Lower lobe of right lung (tissue), 2 donors: Measurements from ENCODE around the gene VILL. TPM values are rescaled to one million over a fixed set of nuclear protein-coding genes. Genes with fewer than 3 reads are reported as not detected.

Experiments
- ATAC-seq, 2 donors: fragments of 200-7000 bp; cut with Tn5 transposase; one replicate each; pipeline ENCODE4 v1.9.1; 2020 to 2022; ENCODE audit warnings: mild to moderate bottlenecking in 2 of 2, moderate library complexity in 2 of 2
- DNase-seq: peaks from one replicate; pipeline ENCODE4 v3.0.0-alpha.2; 2020
- H3K27ac ChIP-seq: fragments of 200-600 bp; one replicate; pipeline ENCODE4 v1.8.0; 2022
- H3K27me3 ChIP-seq: fragments of 200-600 bp; one replicate; pipeline ENCODE4 v1.8.0; 2022; ENCODE audit warnings: low read depth
- H3K36me3 ChIP-seq: fragments of 200-600 bp; one replicate; pipeline ENCODE4 v1.8.0; 2022; ENCODE audit warnings: mild to moderate bottlenecking
- H3K4me1 ChIP-seq: fragments of 200-600 bp; one replicate; pipeline ENCODE4 v1.8.0; 2022
- H3K4me3 ChIP-seq: fragments of 200-600 bp; one replicate; pipeline ENCODE4 v1.8.0; 2022; ENCODE audit warnings: mild to moderate bottlenecking
- H3K9me3 ChIP-seq: fragments of 200-600 bp; one replicate; pipeline ENCODE4 v1.8.0; 2022
- intact Hi-C: fragments of 100-400 bp; cut with DNase I; formaldehyde crosslinking; loops from one replicate; pipeline ENCODE4 v1.11.0; 2022
- total RNA-seq: library from RNA; stranded (reverse); fragmentation: NEBNext Ultra II Directional; extraction: Animal tissue kit (Norgen Biotek cat#: 25700); gene quantifications from one replicate; pipeline ENCODE4 v1.2.1, GENCODE V29; 2021
- TF ChIP-seq, protein P1 (sequence below): fragments of 200-600 bp; IDR thresholded peaks from one replicate; pipeline ENCODE4 v1.8.0; 2022; ENCODE audit warnings: antibody characterized with exemption, mild to moderate bottlenecking
- donor health status: DM: no; HTN: yes; CAD: no; lungs with severe emphysema.

VILL gene
- total RNA-seq, 1 donor from 2014 or later, result 12.5 TPM

DNA sequence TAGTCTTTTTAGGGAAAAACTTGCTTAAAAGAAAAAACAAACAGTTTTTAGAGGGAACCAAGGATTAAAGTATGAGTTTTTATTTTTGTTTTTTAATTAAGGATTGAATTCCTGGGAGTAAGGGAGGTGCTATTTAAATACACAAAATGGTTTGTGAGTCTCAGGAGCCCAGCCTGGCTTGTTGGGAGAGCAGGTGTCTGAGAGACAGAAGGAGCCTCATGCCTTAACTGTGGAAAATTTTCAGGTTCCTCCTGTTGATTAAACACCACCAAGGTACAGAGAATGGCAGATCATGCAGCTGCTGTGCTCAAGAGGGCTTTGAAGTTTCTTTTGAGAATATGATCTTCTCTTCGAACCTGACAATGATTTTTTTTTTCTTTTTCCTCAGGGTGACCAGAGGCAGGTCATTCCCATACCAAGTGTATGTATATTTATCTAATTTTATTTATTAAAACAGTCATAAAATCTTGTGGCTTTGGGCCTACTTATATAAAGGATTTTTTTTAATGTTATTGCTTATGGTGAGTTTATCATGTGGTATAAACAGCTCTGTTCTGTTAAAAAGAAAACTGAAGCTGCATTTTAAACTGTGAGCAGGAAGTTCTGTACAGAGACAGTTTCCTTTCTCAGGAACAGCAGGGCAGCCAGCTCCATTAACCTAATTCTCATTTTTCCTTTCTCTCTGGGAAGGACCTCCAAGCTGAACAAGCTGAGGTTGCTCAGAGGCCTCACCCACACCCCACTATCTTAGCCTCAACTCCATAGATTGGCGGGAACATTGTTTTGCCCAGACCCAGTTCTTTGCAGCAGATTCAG is 33.7 kb upstream of the VILL start:
- DNase-seq (no peak), ATAC-seq (no peak)
- no peaks in the 10 kb centered on the region for H3K9me3 ChIP-seq
- peaks cover 9% of the 10 kb centered on the region for H3K36me3 ChIP-seq
- H3K4me3 ChIP-seq, result no peak overlapping the region
- H3K4me1 ChIP-seq, result peaks cover 50% of the 10 kb centered on the region
- H3K27me3 ChIP-seq, result no peaks in the 10 kb centered on the region
- TF ChIP-seq, protein P1, sequence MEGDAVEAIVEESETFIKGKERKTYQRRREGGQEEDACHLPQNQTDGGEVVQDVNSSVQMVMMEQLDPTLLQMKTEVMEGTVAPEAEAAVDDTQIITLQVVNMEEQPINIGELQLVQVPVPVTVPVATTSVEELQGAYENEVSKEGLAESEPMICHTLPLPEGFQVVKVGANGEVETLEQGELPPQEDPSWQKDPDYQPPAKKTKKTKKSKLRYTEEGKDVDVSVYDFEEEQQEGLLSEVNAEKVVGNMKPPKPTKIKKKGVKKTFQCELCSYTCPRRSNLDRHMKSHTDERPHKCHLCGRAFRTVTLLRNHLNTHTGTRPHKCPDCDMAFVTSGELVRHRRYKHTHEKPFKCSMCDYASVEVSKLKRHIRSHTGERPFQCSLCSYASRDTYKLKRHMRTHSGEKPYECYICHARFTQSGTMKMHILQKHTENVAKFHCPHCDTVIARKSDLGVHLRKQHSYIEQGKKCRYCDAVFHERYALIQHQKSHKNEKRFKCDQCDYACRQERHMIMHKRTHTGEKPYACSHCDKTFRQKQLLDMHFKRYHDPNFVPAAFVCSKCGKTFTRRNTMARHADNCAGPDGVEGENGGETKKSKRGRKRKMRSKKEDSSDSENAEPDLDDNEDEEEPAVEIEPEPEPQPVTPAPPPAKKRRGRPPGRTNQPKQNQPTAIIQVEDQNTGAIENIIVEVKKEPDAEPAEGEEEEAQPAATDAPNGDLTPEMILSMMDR, result no peak
- intact Hi-C loops, result no loop called here
- H3K27ac ChIP-seq, result peak overlapping the region; percentile 47

GRCh38 chr3:37957539-37957936 is 33.0 kb upstream of the VILL start:
- intact Hi-C loops, result no loop called here

GRCh38 chr3:37961622-37962431 is 28.8 kb upstream of the VILL start:
- H3K27ac ChIP-seq, result no peak overlapping the region
- no peaks in the 10 kb centered on the region for H3K27me3 ChIP-seq
- TF ChIP-seq, protein P1, result no peak
- peaks cover 20% of the 10 kb centered on the region for H3K4me1 ChIP-seq
- no peaks in the 10 kb centered on the region for H3K9me3 ChIP-seq
- no peak overlapping the region for H3K4me3 ChIP-seq
- no peaks in the 10 kb centered on the region for H3K36me3 ChIP-seq
- ATAC-seq (no peak), DNase-seq (no peak)
- intact Hi-C loops, result no loop called here

More at GRCh38 chr3:37957539-37957936, 33.0 kb upstream of the VILL start:
- Histone ChIP-seq H3K27me3 (no peaks in the 10 kb centered on the region), H3K4me3 (no peak overlapping the region), H3K36me3 (peaks cover 9% of the 10 kb centered on the region), H3K27ac (peak overlapping the region; percentile 47), H3K4me1 (peaks cover 50% of the 10 kb centered on the region), H3K9me3 (no peaks in the 10 kb centered on the region)
- ATAC-seq, result no peak
- DNase-seq, result no peak
- TF ChIP-seq, protein P1, result no peak

GRCh38 chr3:37963016-37963415 is 27.6 kb upstream of the VILL start:
- Histone ChIP-seq H3K36me3 (no peaks in the 10 kb centered on the region), H3K4me3 (no peak overlapping the region), H3K4me1 (peaks cover 17% of the 10 kb centered on the region), H3K27me3 (no peaks in the 10 kb centered on the region), H3K9me3 (no peaks in the 10 kb centered on the region), H3K27ac (peak overlapping the region; percentile 3)
- DNase-seq (no peak), ATAC-seq (no peak)
- TF ChIP-seq, protein P1, result no peak
- intact Hi-C loops, result no loop called here

GRCh38 chr3:37963635-37964034 is 27.0 kb upstream of the VILL start:
- TF ChIP-seq, protein P1, result no peak
- Histone ChIP-seq H3K4me1 (peaks cover 23% of the 10 kb centered on the region), H3K4me3 (no peak overlapping the region), H3K27me3 (no peaks in the 10 kb centered on the region), H3K27ac (no peak overlapping the region), H3K36me3 (no peaks in the 10 kb centered on the region), H3K9me3 (no peaks in the 10 kb centered on the region)
- intact Hi-C loops, result no loop called here
- ATAC-seq (no peak), DNase-seq (no peak)
